Prostate gland (tissue), 2 donors: ENCODE measurements around the gene CDYL2.

Experiments used
- CTCF ChIP-seq, 4 experiments: fragments of 200-600 bp in 2 of 4; fragments of 450-650 bp in 2 of 4; sonication (generic) in 2 of 4; IDR thresholded peaks; 1 replicate in 3 of 4; 2 replicates in 1 of 4; pipeline ENCODE4 v1.5.1; 2016 to 2019; ENCODE audit warnings: antibody characterized with exemption in 4 of 4, mild to moderate bottlenecking in 2 of 4, moderate library complexity in 2 of 4
- POLR2A ChIP-seq: fragments of 450-650 bp; IDR thresholded peaks from one replicate; pipeline ENCODE4 v1.6.1; 2016; ENCODE audit warnings: antibody characterized with exemption, mild to moderate bottlenecking
- POLR2AphosphoS5 ChIP-seq: sonication (generic); formaldehyde crosslinking; IDR thresholded peaks from one replicate; pipeline ENCODE4 v1.6.1; 2017; ENCODE audit warnings: antibody characterized with exemption

GRCh38 chr16:80669673-80670072 is 134.7 kb downstream of the CDYL2 start:
- TF ChIP-seq CTCF (IDR thresholded peaks at IDR 0.05) (no peak), POLR2A (no peak), POLR2AphosphoS5 (no peak)
